ENCODE data around the gene ARHGAP27.

DNA sequence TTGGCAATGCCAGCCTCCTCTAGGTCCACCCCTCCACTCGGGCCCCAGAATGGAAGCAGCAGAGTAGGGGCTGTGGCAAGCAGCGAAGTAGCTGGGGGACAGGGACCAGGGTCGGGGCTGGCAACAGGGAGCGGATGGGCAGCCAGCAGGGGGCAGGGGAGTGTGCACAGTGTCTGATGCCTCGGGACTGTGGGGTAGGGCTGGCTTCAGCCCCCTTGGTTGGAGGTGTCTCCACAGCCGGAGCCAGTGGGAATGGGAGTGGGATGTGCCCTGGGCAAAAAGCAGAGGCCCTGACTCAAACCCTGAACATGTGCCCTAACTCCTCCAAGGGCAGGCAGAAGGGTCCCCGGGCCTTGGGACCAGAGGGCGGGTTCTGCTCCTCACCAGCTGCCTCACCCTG, 18.5 kb upstream of the ARHGAP27 start:
- TF ChIP-seq EZH2 (IDR thresholded peaks at IDR 0.05): no peak
- TF ChIP-seq FOXP2 (optimal IDR thresholded peaks at IDR 0.05; ENCODE audit: control extremely low read depth, extremely low read length, insufficient read depth): no peak

Data from SK-N-MC (cell line).